Measurements from ENCODE around the gene SBSN. TPM values are rescaled to one million over a fixed set of nuclear protein-coding genes. Genes with fewer than 3 reads are reported as not detected.

The SBSN gene, protein sequence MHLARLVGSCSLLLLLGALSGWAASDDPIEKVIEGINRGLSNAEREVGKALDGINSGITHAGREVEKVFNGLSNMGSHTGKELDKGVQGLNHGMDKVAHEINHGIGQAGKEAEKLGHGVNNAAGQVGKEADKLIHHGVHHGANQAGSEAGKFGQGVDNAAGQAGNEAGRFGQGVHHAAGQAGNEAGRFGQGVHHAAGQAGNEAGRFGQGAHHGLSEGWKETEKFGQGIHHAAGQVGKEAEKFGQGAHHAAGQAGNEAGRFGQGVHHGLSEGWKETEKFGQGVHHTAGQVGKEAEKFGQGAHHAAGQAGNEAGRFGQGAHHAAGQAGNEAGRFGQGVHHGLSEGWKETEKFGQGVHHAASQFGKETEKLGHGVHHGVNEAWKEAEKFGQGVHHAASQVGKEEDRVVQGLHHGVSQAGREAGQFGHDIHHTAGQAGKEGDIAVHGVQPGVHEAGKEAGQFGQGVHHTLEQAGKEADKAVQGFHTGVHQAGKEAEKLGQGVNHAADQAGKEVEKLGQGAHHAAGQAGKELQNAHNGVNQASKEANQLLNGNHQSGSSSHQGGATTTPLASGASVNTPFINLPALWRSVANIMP
- 0.29 TPM for total RNA-seq (ENCODE audit: unreplicated experiment)
- long read RNA-seq = 0 reads

DNA sequence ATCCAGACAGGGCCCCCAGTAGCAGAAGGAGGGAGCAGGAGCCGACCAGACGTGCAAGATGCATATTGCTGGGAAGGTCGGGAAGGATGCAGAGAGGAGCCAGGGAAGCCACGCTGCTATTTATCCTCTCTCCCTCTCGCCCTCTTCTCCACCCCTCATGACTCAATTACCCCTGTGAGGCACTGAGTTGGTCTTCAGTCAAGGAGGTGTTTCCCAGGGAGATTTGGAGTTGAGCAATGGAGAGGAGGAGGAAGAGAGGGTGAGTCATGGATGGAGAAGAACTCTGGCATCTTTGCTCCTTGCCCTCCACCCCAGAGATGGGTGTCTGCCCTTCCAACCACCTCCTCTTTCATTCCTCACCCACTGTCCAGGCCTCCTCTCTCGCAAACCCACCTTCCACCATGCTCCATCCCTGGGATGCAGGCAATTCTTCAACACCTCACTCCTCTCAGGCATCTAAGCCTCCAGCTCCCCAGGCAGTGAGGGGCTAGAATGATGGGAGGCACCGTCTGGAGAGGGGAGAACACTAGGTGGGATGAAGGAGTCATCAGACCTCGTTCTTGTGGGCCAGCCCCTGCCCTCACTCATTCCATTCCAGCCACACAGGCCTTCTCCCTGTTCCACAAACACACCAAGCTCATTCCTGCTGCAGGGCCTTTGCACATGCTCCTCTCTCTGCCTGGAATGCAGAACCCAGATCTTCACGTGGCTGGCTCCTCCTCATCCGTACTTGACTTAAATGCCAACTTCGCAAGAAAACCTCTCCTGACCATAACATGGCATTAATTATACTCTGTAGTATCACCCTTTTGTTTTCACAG lies at the start of gene SBSN:
SBSN (minus strand) TSS at position 94 of the 821 bp plus-strand sequence; CDS start at position 64, 30 bp downstream.
- Mint-ChIP-seq H3K27ac (ENCODE audit: unreplicated experiment) (no peak within 1 kb of the TSS), H3K9me3 (ENCODE audit: unreplicated experiment) (peaks cover 5% of the 10 kb centered on the region), H3K4me3 (ENCODE audit: unreplicated experiment) (peak within 1 kb of the TSS; percentile 15), H3K4me1 (ENCODE audit: low read depth, unreplicated experiment) (no peaks in the 10 kb centered on the region), H3K27me3 (ENCODE audit: unreplicated experiment) (peaks cover 14% of the 10 kb centered on the region), H3K36me3 (ENCODE audit: unreplicated experiment) (peaks cover 8% of the 10 kb centered on the region)
- no peak for TF ChIP-seq CTCF (IDR thresholded peaks at IDR 0.05; ENCODE audit: partially characterized antibody, unreplicated experiment)
- no peak for DNase-seq

GRCh38 chr19:35571406-35571965 lies 43.4 kb upstream of the SBSN start:
- peaks cover under 1% of the 10 kb centered on the region for H3K27me3 Mint-ChIP-seq (ENCODE audit: unreplicated experiment)
- peaks cover 11% of the 10 kb centered on the region for H3K36me3 Mint-ChIP-seq (ENCODE audit: unreplicated experiment)
- DNase-seq = no peak
- H3K9me3 Mint-ChIP-seq (ENCODE audit: unreplicated experiment) = peaks cover 11% of the 10 kb centered on the region
- no peak for TF ChIP-seq CTCF (IDR thresholded peaks at IDR 0.05; ENCODE audit: partially characterized antibody, unreplicated experiment)
- no peak overlapping the region for H3K4me3 Mint-ChIP-seq (ENCODE audit: unreplicated experiment)
- no peaks in the 10 kb centered on the region for H3K4me1 Mint-ChIP-seq (ENCODE audit: low read depth, unreplicated experiment)
- no peak overlapping the region for H3K27ac Mint-ChIP-seq (ENCODE audit: unreplicated experiment)

- no peak for DNase-seq
- no peak overlapping the region for H3K4me3 Mint-ChIP-seq (ENCODE audit: unreplicated experiment)
- no peak for TF ChIP-seq CTCF (IDR thresholded peaks at IDR 0.05; ENCODE audit: partially characterized antibody, unreplicated experiment)
- no peaks in the 10 kb centered on the region for H3K36me3 Mint-ChIP-seq (ENCODE audit: unreplicated experiment)
- H3K4me1 Mint-ChIP-seq (ENCODE audit: low read depth, unreplicated experiment) = no peaks in the 10 kb centered on the region
- H3K9me3 Mint-ChIP-seq (ENCODE audit: unreplicated experiment) = peaks cover under 1% of the 10 kb centered on the region
- H3K27ac Mint-ChIP-seq (ENCODE audit: unreplicated experiment) = no peak overlapping the region
- H3K27me3 Mint-ChIP-seq (ENCODE audit: unreplicated experiment) = no peaks in the 10 kb centered on the region
Measured at GRCh38 chr19:35569281-35569781, 41.2 kb upstream of the SBSN start.

GRCh38 chr19:35566738-35567137 lies 38.6 kb upstream of the SBSN start:
- TF ChIP-seq CTCF (IDR thresholded peaks at IDR 0.05; ENCODE audit: partially characterized antibody, unreplicated experiment) = no peak
- Mint-ChIP-seq H3K27me3 (ENCODE audit: unreplicated experiment) (no peaks in the 10 kb centered on the region), H3K27ac (ENCODE audit: unreplicated experiment) (no peak overlapping the region), H3K36me3 (ENCODE audit: unreplicated experiment) (no peaks in the 10 kb centered on the region), H3K4me1 (ENCODE audit: low read depth, unreplicated experiment) (no peaks in the 10 kb centered on the region), H3K9me3 (ENCODE audit: unreplicated experiment) (peaks cover 3% of the 10 kb centered on the region), H3K4me3 (ENCODE audit: unreplicated experiment) (no peak overlapping the region)
- no peak for DNase-seq
